Non-pigmented ciliary epithelial cell (primary cell): ENCODE results near the gene FAM131A.
"Not testable (repeated sequence)": the region's sequence is repeated elsewhere in the genome, so short reads cannot be mapped to it uniquely, and the experiment has no call there.

Experiments
- DNase-seq: peaks from one replicate; pipeline ENCODE4 v3.0.0-alpha.2; 2010; ENCODE audit warnings: low read depth

The FAM131A gene

GRCh38 chr3:184317201-184317600 lies 20.2 kb upstream of the FAM131A start:
- no peak for DNase-seq

GRCh38 chr3:184320104-184320445 lies 17.3 kb upstream of the FAM131A start:
- DNase-seq, result peak; percentile 89

- no peak for DNase-seq
Observed at GRCh38 chr3:184321666-184322065, 15.7 kb upstream of the FAM131A start.

GRCh38 chr3:184322731-184323487 lies 14.5 kb upstream of the FAM131A start:
- no peak for DNase-seq

GRCh38 chr3:184323696-184324095 lies 13.7 kb upstream of the FAM131A start:
- DNase-seq, result no peak

- DNase-seq, result no peak
Observed at GRCh38 chr3:184325269-184325668, 12.1 kb upstream of the FAM131A start.

- DNase-seq, result no peak
Observed at GRCh38 chr3:184325715-184326369, 11.6 kb upstream of the FAM131A start.

- DNase-seq, result no peak
Observed at GRCh38 chr3:184327171-184327570, 10.2 kb upstream of the FAM131A start.

GRCh38 chr3:184328516-184328915 lies 8.9 kb upstream of the FAM131A start:
- no peak for DNase-seq

- DNase-seq, result peak; percentile 92
Observed at GRCh38 chr3:184332370-184333090, 4.9 kb upstream of the FAM131A start.

GRCh38 chr3:184333190-184333589 lies 4.2 kb upstream of the FAM131A start:
- DNase-seq, result no peak

GRCh38 chr3:184333700-184334099 lies 3.7 kb upstream of the FAM131A start:
- DNase-seq, result no peak

GRCh38 chr3:184334470-184335158 lies 2.8 kb upstream of the FAM131A start:
- no peak for DNase-seq

- no peak for DNase-seq
Observed at GRCh38 chr3:184335291-184335660, 2.1 kb upstream of the FAM131A start.

GRCh38 chr3:184335661-184336546 lies 1.5 kb upstream of the FAM131A start:
- no peak for DNase-seq

- DNase-seq, result no peak
Observed at GRCh38 chr3:184336547-184337398, 627 bp upstream of the FAM131A start.

GRCh38 chr3:184337981-184338380 lies 581 bp downstream of the FAM131A start:
- no peak for DNase-seq

GRCh38 chr3:184338511-184338945 lies 1.1 kb downstream of the FAM131A start:
- DNase-seq, result no peak

GRCh38 chr3:184339001-184339400 lies 1.6 kb downstream of the FAM131A start:
- no peak for DNase-seq

- not testable (repeated sequence) for DNase-seq
Observed at GRCh38 chr3:184339451-184340135, 2.2 kb downstream of the FAM131A start.
